Ovary (tissue), 9 donors: ENCODE measurements around the gene TMIE. TPM values are rescaled to one million over a fixed set of nuclear protein-coding genes. Genes with fewer than 3 reads are reported as not detected.

ENCODE experiments used
- DNase-seq, 5 donors: peaks; one replicate each; pipeline ENCODE4 v3.0.0-alpha.2; 2019 to 2020
- H3K27ac ChIP-seq, 2 donors: fragments of 200-600 bp; one replicate each; pipeline versions ENCODE4 v1.5.1 to v1.8.0; 2019 to 2022
- H3K27me3 ChIP-seq: fragments of 200-600 bp; one replicate; pipeline ENCODE4 v1.8.0; 2022
- H3K36me3 ChIP-seq: fragments of 200-600 bp; sonication (generic); one replicate; pipeline ENCODE4 v1.5.1; 2019
- H3K4me1 ChIP-seq: one replicate; pipeline ENCODE4 v1.8.1; 2013; ENCODE audit warnings: mild to moderate bottlenecking, moderate library complexity; ENCODE audit not compliant: insufficient read depth
- H3K4me3 ChIP-seq: fragments of 200-600 bp; sonication (generic); one replicate; pipeline ENCODE4 v1.5.1; 2017
- H3K9me3 ChIP-seq, 2 donors: fragments of 200-600 bp in 1 of 2; sonication (generic) in 1 of 2; one replicate each; pipeline versions ENCODE4 v1.5.1 to v1.8.1; 2013 to 2019; ENCODE audit warnings: mild to moderate bottlenecking in 1 of 2, moderate library complexity in 1 of 2
- EP300 ChIP-seq: sonication (generic); formaldehyde crosslinking; IDR thresholded peaks from one replicate; pipeline ENCODE4 v1.6.1; 2017; ENCODE audit warnings: antibody characterized with exemption
- POLR2A ChIP-seq: fragments of 450-650 bp; IDR thresholded peaks from one replicate; pipeline ENCODE4 v1.6.1; 2017; ENCODE audit warnings: antibody characterized with exemption, mild to moderate bottlenecking, moderate library complexity
- WGBS, 3 donors: extraction: QIAGEN DNeasy Blood & Tissue Kit in 1 of 3; methylation state at CpG; one replicate each; pipeline versions ENCODE4 v1.1.5 to v1.1.7; 2013 to 2017; 5-methylcytosine and 5-hydroxymethylcytosine counted together
- intact Hi-C, 4 donors: fragments of 100-400 bp; cut with DNase I; formaldehyde crosslinking; loops; one replicate each; pipeline versions ENCODE4 v1.11.0 to v1.15.1; 2022 to 2023
- polyA plus RNA-seq, 2 donors: library from polyadenylated mRNA; stranded (reverse); fragments of 200-250 nt in 1 of 2; fragments of 350-450 nt in 1 of 2; fragmentation: Illumina TruSeq in 1 of 2; extraction: RNeasy Lipid Tissue Mini Kit (QIAGEN cat#74804) in 1 of 2; gene quantifications; one replicate each; pipeline ENCODE4 v1.2.3, GENCODE V29; 2013 to 2014
- total RNA-seq, 7 donors: library from RNA; depleted of rRNA in 2 of 7; stranded (reverse); fragments of >200 nt in 2 of 7; fragmentation: NEBNext Ultra II Directional in 3 of 7; extraction: Animal tissue kit (Norgen Biotek cat#: 25700) in 3 of 7; gene quantifications; one replicate each; pipeline versions ENCODE4 v1.1.0 to v1.2.4, GENCODE V29; 2016 to 2023
- TF ChIP-seq, protein P1 (sequence below), 3 donors: fragments of 450-650 bp in 2 of 3; fragments of 200-600 bp in 1 of 3; IDR thresholded peaks; one replicate each; pipeline versions ENCODE4 v1.5.1 to v1.8.0; 2016 to 2022; ENCODE audit warnings: antibody characterized with exemption in 3 of 3, mild to moderate bottlenecking in 1 of 3
- donor health status: DM: no; HTN: no; CAD: no; lungs with moderate emphysema.
- donor health status: DM: no; HTN: no; CAD: no.
- donor health status: Bipolar disorder and iron deficiency.
- donor health status: DM: yes; HTN: yes; CAD: no.
- donor health status: DM: no; HTN: no; CAD: no.
- donor health status: DM: yes; HTN: yes; CAD: no.

TMIE gene
- total and polyA plus RNA-seq, 9 donors = 0.40 to 2.4 (median 1.0) TPM; not detected in 1

- Histone ChIP-seq H3K36me3 (no peaks in the 10 kb centered on the region), H3K4me1 (peaks cover 25% of the 10 kb centered on the region), H3K9me3 (no peaks in the 10 kb centered on the region), H3K4me3 (no peak overlapping the region), H3K27me3 (no peaks in the 10 kb centered on the region), H3K27ac (peak overlapping the region; percentile 61 to 76)
- intact Hi-C loops = no loop called here
- TF ChIP-seq EP300 = no peak
- TF ChIP-seq POLR2A = no peak
- TF ChIP-seq, protein P1, sequence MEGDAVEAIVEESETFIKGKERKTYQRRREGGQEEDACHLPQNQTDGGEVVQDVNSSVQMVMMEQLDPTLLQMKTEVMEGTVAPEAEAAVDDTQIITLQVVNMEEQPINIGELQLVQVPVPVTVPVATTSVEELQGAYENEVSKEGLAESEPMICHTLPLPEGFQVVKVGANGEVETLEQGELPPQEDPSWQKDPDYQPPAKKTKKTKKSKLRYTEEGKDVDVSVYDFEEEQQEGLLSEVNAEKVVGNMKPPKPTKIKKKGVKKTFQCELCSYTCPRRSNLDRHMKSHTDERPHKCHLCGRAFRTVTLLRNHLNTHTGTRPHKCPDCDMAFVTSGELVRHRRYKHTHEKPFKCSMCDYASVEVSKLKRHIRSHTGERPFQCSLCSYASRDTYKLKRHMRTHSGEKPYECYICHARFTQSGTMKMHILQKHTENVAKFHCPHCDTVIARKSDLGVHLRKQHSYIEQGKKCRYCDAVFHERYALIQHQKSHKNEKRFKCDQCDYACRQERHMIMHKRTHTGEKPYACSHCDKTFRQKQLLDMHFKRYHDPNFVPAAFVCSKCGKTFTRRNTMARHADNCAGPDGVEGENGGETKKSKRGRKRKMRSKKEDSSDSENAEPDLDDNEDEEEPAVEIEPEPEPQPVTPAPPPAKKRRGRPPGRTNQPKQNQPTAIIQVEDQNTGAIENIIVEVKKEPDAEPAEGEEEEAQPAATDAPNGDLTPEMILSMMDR (IDR thresholded peaks at IDR 0.05) = no peak
- 96 to 100% (median 97%) methylated on average over 3 of the region's 3 CpGs for WGBS, 3 donors
- DNase-seq = peak in 2 of 5 donors; percentile 39 to 54
Measured at GRCh38 chr3:46694520-46694919, 6.7 kb upstream of the TMIE start.

GRCh38 chr3:46695177-46695961 lies 5.8 kb upstream of the TMIE start:
- WGBS, 3 donors = 86 to 88% (median 88%) methylated on average over 11 of the region's 11 CpGs
- no peaks in the 10 kb centered on the region for H3K36me3 ChIP-seq
- intact Hi-C loops = no loop called here

DNA sequence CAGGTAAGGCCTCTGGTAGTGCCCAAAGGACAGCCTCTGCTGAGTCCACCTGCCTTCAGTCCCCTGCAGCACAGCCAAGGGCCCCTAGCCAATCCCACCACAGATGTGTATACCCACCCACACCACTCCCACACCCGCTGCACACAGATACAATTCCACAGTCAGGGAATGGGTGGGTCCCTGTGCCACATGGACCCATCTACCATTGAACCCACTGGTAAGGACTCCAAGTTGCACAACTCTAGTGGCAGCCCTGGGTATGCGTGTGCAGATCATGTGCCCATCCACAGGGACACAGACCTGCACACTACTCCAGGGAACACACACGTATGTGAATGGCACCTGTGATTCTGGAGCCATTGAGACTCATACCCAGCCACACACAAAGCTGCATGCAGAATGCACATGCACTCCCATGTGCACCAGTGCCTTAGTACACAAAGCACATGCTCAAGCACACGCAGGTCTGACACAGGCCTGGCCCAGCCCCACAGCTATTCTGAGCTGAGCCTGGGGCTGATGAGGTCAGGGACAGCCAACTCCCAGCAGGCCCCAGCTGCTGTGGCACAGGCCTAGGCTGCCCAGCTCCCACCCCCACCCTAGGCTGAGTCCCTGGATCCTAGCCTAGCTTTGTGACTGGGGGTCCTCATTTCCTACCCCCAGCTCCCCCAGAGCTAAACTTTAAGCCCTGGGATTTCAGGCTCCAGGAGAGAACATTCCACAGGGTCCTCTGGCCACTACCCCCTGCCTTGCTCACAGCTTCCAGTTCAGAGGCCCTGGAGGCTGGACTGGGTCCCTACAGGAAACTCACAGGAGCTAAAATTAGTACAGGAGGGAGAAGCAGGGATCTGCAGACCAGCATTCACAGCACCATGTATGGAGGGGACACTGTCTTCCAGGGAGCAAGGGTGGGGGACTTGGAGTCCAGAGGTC lies 5.0 kb upstream of the TMIE start:
- no peak for TF ChIP-seq EP300
- no peak for TF ChIP-seq POLR2A
- TF ChIP-seq, protein P1 (IDR thresholded peaks at IDR 0.05) = no peak
- intact Hi-C loops = no loop called here
- 68 to 80% (median 73%) methylated on average over 4 of the region's 4 CpGs for WGBS, 3 donors
- peak overlapping the region; percentile 61 to 76 for H3K27ac ChIP-seq
- H3K9me3 ChIP-seq = no peaks in the 10 kb centered on the region
- H3K27me3 ChIP-seq = no peaks in the 10 kb centered on the region
- H3K36me3 ChIP-seq = no peaks in the 10 kb centered on the region
- H3K4me1 ChIP-seq = peaks cover 29% of the 10 kb centered on the region
- H3K4me3 ChIP-seq = no peak overlapping the region
- DNase-seq = peak; percentile 47 to 77 (median 63)

More at GRCh38 chr3:46695177-46695961, 5.8 kb upstream of the TMIE start:
- Histone ChIP-seq H3K9me3 (no peaks in the 10 kb centered on the region), H3K4me1 (peaks cover 28% of the 10 kb centered on the region), H3K4me3 (no peak overlapping the region), H3K27ac (peak overlapping the region; percentile 61 to 76), H3K27me3 (no peaks in the 10 kb centered on the region)
- TF ChIP-seq EP300 (no peak), POLR2A (no peak)
- TF ChIP-seq, protein P1 (IDR thresholded peaks at IDR 0.05) = no peak
- DNase-seq = peak in 3 of 5 donors; percentile 42 to 57 (median 46)
